NCI-H446 treated with DMSO at 0.1 percent for 48 hours (cell line): ENCODE measurements around the gene FYB1.
A peak's percentile ranks its signal among the peaks of the same experiment; 100 is the strongest.

ENCODE experiments used
- DNase-seq: peaks from one replicate; lab custom pipeline; 2025; lab: John Stamatoyannopoulos, UW

FYB1 gene

GRCh38 chr5:39121315-39121714, 98.0 kb downstream of the FYB1 start:
- no peak for DNase-seq

DNA sequence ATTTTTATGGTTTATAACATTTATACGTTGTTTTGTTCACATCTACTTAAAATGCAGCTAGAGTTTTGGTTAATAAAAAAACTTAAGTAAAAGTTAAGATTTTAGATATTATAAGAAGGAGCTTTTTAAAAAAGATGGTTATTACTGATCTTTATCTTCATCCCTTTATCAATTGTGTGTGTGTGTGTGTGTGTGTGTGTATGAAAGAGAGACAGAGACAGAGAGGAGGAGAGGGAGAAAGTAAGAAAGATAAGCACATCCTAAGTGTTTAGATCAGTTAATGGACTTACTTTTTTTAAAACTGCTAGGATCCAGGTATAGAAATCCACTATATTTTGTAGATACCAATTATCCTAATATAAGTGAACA, 99.3 kb downstream of the FYB1 start:
- DNase-seq: no peak

- DNase-seq: no peak
These were observed 99.8 kb downstream of the FYB1 start for GRCh38 chr5:39119404-39120051.

GRCh38 chr5:39118638-39119037, 100.7 kb downstream of the FYB1 start:
- no peak for DNase-seq

DNA sequence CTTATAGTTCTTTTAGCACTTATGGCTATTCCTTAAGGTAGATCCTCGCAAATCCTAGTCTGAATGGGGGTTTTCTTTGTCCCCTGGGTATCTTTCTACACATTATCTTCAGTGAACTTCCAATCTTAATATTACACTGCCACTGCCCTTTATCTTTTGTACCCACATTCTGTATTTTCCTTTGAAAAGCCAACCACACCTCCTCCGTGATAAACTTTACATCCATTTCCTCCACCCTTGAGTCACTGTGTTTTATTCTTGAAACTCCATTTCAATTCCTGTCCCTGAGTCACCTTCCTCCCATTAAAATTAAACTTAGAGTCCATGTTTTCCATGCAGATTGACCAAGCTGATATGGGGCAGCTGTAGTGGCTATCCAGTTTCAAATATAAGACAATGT, 102.0 kb downstream of the FYB1 start:
- no peak for DNase-seq

DNA sequence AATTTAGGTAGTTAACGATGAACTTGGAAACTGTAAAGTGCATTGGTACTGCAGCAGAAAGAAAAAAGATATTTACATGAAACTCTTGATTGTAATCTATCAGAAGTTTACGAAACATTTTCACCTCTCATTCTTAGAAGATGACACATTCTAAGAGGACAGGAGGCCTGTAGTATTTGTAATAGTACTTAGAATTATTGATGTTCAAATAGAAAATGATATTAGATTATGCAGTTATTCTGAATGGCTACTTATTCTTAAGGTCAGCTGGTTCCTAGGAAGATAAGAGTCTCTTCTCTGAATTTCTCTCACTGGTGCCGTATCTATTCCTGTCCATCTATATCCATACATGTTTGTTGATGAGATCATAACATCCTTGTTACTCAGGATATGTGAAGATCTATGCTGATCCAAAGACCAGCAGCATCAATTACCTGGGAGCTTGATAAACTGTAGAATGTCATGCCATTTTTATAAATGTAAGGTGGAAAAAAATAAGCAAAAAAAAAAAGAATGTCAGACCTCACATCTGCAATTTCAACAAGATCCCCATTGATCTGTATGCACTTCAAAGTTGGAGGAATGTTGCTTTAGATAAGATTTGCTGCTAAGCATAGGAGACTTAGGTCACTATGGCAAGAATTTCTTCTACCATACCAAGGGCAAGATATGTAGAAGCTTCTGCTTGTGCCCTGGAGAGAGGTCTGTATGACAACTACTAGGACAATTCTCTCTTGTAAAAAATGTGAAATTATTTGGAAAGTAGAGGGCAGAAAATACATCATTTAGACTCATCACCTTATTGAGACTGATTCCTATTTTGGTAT, 102.8 kb downstream of the FYB1 start:
- DNase-seq: no peak

- DNase-seq: no peak
These were observed 103.6 kb downstream of the FYB1 start for GRCh38 chr5:39115644-39116343.

DNA sequence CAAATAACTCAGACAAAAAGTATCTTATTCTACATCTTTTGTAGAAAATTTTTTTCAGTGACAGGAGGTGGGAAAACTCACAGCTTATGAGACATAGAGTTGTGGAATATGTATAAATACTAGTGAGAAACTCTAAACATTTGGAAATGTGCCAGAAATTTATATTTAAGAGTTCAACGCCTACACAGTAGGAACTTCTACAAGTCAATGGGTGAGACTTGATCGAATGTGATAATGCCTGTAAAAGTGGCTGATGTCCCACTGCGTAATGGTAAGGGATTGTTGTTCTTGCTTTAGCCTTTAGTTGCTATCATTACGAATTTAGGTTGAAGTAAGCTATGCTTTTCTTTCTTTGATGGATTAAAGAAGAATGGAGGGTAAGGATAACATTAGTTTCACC, 105.2 kb downstream of the FYB1 start:
- no peak for DNase-seq

DNA sequence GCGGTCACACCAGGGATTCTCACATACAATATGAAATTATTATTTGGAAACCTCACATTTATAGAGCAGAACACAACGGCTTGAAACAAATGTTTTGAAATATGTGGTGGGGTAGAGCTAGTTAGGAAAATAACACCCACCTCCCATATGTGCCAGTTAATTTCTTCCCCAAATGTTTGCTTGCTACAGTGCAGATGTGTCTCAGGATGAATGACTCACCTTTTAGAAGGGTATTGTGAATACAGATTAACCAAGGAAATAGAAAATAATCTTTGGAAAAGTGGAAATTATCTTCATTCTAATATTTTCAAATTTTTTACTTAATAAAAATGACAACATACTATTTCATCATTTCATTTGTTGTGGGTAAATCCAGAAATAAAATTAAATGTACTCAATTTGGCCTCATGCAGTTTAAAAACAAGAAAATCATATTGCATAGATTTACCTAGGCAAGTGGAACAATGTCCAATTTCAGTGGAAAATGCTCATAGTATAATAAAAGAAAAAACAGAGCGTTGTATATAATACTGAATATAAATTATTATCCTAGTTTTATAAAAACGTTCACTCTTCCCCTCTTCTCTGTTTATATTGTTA, 105.9 kb downstream of the FYB1 start:
- no peak for DNase-seq

- no peak for DNase-seq
These were observed 109.8 kb downstream of the FYB1 start for GRCh38 chr5:39109606-39110005.

- DNase-seq: peak; percentile 49
These were observed 110.4 kb downstream of the FYB1 start for GRCh38 chr5:39108987-39109386.

DNA sequence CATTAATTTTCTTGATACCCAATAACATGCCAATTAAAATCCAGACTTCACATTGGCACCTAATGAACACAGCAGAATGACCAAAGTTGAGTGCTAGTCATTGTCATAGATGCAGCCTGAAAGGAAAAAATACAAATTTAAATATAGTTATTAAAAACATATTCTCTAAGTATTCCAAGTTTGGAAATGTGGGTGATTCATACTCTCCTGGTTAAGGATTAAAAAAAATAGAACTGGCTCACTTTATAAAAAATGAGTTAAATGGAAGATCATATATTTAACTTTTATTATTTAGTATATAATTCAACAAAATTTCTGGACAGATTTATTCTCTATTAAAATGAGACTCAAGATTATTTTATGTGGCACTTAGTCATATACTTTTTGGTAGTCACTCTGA, 112.0 kb downstream of the FYB1 start:
- DNase-seq: no peak

DNA sequence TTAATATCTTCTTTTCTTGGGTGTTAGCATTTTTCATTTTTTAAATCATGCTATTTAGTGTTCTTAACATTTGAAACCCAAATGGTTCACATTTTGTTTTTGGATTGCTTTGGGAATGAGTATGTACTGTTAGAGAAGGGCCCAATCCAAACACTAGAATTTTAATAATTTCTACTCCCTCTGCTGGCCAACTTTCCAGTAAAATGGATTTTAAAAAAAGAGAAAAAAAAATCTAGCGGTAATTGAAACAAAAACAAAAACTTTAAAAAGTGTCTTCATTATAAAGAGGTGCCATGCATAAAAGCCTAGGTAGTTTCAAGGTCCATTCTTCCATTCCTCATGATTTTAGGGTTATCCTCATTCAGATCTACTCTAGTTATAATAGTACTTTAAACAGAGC, 113.0 kb downstream of the FYB1 start:
- no peak for DNase-seq

- DNase-seq: no peak
These were observed 115.1 kb downstream of the FYB1 start for GRCh38 chr5:39104221-39104620.

DNA sequence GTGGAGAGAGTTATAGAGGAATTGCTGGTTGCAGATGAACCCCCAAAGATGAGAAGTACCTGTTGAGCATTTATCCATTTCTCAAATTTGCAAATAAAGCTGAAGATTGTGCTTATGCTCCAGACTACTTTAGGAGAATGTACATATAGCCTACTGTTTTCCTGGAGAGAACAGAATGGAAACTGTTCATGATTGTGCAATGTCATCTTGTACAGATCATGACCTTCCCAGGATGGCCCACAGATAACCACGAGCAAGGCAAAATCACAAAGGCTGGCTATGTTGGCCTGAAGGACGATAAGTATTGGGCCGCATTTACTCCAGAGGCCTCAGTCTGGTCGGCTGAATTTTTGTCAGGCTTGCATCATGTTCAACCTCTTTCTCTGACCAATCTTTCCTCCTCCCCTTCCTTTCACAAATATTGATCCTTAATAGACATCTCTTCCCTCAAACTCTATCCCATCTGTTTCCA, 116.6 kb downstream of the FYB1 start:
- no peak for DNase-seq

DNA sequence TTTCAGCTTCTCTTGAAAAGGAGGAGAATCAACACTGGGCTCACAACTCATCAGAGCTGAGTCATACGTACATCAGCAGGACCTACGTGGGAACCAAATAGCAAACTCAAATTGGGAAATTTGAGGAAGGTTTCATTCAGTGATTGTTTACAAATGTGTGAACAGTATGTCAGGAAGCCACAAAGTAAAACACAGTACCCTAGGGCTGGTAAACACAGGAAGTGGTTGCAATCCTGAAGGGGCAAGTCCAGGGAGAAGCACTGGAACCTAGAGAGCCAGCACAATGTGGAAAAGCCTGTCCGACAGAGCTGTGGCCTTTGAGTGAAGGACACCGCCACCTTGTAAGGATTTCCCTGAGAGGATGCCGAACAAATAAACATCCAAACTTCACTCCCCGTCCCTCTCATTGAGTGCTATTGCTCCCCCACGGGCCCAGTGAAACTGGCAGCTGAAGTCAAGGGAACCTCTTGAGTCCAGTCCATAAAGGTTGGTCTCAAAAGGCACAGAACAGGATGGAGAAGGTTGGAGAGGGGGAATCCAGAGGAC, 118.4 kb downstream of the FYB1 start:
- no peak for DNase-seq

- no peak for DNase-seq
These were observed 119.0 kb downstream of the FYB1 start for GRCh38 chr5:39100301-39100850.

DNA sequence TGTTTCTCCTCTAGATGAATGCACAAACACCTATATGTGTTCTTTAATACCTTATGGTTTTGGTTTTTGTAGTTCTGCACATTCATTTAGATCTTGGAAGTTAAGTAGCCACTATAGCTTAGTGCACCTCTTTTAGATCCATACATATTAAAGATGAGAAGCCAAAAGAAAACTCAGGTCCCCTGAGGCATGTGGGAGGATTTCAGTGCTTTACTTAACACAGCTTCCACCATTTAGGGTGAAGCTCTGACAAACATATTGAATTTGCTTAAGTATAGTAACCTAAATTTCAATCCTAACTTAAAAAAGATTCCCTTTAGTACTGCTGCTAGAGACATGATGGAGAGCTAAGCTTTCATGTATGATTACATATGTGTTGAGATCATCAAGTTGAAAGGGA, 119.5 kb downstream of the FYB1 start:
- DNase-seq: no peak

DNA sequence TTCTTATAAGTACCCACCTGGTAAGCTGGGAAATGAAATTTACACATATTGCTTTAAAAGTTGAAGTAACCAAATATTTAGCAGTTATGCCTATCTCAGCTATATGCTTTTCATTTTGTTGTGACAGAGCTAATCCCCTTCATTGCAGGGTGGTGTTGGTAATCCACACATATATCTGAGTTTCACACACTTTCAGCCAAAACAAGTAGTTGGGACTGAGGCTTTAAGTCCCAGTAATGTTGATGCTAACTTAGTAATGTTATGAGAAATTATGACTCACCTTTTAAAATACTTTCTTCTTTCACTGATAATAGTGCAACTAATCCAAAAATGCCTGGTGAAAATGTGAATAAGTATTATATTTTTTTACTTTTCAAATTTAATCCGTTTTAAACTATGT, 126.0 kb downstream of the FYB1 start:
- no peak for DNase-seq

- no peak for DNase-seq
These were observed 126.6 kb downstream of the FYB1 start for GRCh38 chr5:39092581-39093351.

DNA sequence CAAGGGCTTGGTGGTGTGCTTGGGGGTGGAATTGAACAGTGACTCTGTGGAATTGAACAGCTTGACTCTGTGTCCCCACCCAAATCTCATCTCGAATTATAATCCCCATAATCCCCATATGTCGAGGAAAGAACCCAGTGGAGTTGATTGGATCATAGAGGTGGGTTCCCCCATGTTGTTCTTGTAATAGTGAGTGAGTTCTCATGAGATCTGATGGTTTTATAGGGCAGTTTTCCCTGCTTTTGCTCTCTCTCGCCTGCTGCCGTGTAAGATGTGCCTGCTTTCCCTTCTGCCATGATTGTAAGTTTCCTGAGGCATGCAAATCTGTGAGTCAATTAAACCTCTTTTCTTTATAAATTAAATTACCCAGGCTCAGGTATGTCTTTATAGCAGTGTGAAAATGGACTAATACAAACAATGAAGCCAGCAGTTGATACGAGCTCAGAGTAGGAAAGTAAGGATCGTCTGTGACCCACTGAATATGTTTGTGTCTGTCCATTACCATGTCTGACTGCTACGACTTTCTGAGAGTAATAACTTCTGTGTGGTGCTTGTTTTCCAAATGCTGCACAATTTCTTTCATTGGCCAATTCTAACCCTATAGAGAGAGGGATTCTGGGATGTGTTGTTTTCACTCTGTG, 127.3 kb downstream of the FYB1 start:
- no peak for DNase-seq
